Astrocyte of the cerebellum (primary cell): ENCODE results near the gene SPNS1.

Experiments used
- DNase-seq: peaks from one replicate; pipeline ENCODE4 v3.0.0-alpha.2; 2011; ENCODE audit warnings: low read depth
- H3K4me3 ChIP-seq: 2 replicates; pipeline ENCODE4 v1.5.1; 2011; ENCODE audit warnings: mild to moderate bottlenecking, low read depth, low read length, moderate library complexity
- in situ Hi-C: cut with HindIII; loops from 2 replicates; pipeline ENCODE4 v1.10.0; 2017; ENCODE audit warnings: low sequenced_read_pairs
- TF ChIP-seq, protein P1 (sequence below): IDR thresholded peaks from 2 replicates; pipeline ENCODE4 v1.5.1; 2012; ENCODE audit warnings: low read length, low read depth, moderate library complexity, mild to moderate bottlenecking; ENCODE audit errors: missing control alignments

SPNS1 gene

DNA sequence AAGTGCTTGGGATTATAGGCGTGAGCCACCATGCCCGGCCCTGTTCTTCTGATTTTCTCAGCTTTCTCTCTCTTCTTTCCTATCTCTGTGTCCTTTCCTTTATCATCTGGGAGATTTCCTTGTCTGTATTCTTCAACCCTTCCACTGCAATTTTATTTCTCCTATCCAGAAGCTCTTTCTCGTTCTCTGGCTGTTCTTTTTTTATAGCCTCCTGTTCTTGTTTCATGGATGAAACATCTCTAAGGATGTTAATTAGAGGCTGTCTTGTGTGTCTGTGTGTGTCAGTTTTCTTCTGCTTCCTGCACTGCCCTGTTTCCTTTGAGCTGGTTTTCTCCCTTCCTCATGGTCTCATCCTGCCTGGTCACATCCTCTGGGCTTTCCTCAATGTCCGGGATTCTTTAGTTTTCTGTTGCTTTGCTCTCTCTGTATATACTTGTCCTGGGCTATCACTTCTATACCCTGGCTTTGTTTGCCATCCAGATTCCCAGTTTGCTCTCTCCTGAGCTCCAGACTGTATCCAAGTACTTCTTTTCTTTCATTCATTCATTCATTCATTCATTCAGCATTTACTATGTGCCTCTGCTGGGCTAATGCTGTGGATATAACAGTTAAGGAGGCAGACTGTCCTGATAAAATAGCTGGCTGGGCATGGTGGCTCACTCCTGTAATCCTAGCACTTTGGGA lies 12.7 kb downstream of the SPNS1 start:
- in situ Hi-C loops = no loop called here
- TF ChIP-seq, protein P1, sequence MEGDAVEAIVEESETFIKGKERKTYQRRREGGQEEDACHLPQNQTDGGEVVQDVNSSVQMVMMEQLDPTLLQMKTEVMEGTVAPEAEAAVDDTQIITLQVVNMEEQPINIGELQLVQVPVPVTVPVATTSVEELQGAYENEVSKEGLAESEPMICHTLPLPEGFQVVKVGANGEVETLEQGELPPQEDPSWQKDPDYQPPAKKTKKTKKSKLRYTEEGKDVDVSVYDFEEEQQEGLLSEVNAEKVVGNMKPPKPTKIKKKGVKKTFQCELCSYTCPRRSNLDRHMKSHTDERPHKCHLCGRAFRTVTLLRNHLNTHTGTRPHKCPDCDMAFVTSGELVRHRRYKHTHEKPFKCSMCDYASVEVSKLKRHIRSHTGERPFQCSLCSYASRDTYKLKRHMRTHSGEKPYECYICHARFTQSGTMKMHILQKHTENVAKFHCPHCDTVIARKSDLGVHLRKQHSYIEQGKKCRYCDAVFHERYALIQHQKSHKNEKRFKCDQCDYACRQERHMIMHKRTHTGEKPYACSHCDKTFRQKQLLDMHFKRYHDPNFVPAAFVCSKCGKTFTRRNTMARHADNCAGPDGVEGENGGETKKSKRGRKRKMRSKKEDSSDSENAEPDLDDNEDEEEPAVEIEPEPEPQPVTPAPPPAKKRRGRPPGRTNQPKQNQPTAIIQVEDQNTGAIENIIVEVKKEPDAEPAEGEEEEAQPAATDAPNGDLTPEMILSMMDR = no peak
- no peak for DNase-seq
- no peak overlapping the region for H3K4me3 ChIP-seq

DNA sequence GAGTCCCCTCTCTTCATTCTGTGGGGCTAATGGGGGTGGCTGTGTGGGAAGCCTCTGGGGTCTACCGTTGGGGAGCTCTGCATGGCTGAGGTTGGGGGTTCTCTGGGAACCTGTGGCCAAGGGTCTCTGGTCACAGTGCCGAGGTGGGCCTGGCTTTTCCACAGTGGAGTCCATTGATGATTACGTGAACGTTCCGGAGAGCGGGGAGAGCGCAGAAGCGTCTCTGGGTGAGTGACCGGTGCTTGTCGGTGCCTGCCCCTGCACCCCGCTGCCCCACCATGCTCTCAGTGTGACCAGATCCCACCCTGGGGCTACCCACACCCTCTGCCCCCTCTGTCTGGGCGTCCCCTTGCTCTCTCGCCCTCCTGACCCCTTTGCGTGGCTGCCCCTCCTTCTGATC lies 14.8 kb downstream of the SPNS1 start:
- no peak for DNase-seq
- in situ Hi-C loops = no loop called here
- H3K4me3 ChIP-seq = no peak overlapping the region
- TF ChIP-seq, protein P1 = no peak

DNA sequence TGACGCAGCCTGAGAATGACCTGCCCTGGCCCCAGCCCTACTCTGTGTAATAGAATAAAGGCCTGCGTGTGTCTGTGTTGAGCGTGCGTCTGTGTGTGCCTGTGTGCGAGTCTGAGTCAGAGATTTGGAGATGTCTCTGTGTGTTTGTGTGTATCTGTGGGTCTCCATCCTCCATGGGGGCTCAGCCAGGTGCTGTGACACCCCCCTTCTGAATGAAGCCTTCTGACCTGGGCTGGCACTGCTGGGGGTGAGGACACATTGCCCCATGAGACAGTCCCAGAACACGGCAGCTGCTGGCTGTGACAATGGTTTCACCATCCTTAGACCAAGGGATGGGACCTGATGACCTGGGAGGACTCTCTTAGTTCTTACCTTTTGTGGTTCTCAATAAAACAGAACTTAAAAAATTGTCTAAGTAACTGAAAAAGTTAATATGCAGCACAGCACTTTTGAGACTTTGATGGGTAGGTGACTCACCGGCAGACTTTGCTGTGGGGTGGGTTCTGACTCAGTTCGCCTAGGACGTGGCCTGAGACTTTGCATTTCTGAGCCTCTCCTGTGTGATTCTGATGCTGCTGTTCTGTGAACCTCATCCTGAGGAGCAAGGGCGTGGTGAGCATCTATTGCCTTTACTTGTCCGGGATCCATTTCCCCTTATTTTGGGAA lies 15.9 kb downstream of the SPNS1 start:
- in situ Hi-C loops = no loop called here
- TF ChIP-seq, protein P1 = no peak
- no peak for DNase-seq
- H3K4me3 ChIP-seq = no peak overlapping the region

DNA sequence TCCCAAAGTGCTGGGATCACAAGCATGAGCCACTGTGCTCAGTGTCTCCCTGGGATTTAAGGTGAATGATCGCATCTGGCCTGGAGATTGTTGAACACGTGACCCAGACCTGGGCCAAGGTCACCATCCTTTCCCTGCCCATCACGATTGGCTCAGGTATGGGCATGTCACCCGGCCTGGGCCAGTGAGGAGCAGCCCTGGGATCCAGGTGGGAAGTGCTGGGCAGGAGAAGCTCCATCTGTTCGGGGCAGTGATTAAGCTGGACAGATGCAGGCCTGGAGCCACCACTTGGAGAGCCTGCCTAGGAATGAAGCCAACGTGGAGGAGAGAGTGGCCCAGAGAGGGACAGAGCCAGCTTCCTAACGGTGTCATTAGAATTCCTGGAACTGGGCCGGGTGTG lies 17.1 kb downstream of the SPNS1 start:
- TF ChIP-seq, protein P1 = no peak
- in situ Hi-C loops = no loop called here
- no peak overlapping the region for H3K4me3 ChIP-seq
- DNase-seq = no peak

DNA sequence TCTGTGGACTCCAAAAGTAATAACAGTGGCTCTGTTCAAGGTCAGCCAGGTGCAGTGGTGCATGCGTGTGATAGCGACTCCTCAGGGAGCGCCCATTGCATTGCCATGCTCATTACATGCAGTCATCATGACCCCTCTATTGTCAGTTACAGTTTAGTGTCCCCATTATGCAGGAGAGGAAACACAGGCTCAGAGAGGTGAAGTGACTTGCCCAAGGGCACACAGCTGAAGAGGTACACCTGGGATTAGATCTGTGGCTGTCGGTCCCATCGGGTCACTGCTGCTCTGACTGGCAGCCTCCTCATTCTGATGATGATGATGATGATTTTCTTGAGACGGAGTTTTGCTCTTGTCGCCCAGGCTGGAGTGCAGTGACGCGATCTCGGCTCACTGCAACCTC lies 17.9 kb downstream of the SPNS1 start:
- TF ChIP-seq, protein P1 = no peak
- in situ Hi-C loops = no loop called here
- no peak overlapping the region for H3K4me3 ChIP-seq
- no peak for DNase-seq

DNA sequence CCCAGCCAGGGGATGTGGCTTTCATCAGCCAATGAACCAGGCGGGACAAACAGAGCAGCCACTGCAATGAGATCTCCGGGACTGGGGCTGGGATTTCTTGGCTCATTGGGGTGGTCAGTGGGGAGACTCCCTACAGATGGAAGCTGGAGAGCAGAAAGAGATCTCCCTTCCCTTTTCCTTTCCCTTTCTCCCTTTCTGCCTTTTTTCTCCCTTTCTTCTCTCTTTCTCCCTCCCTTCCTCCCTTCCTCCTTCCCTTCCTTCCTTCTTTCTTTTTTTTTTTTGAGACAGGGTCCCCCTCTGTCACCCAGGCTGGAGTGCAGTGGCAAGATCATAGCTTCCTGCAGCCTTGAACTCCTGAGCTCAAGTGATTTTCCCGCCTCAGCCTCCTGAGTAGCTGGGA lies 24.3 kb downstream of the SPNS1 start:
- in situ Hi-C loops = no loop called here
- no peak for DNase-seq
- TF ChIP-seq, protein P1 = no peak
- no peak overlapping the region for H3K4me3 ChIP-seq
